ENCODE measurements around the gene ZNF692.
"Not testable (repeated sequence)": the region's sequence is repeated elsewhere in the genome, so short reads cannot be mapped to it uniquely, and the experiment has no call there.

Gene ZNF692

DNA sequence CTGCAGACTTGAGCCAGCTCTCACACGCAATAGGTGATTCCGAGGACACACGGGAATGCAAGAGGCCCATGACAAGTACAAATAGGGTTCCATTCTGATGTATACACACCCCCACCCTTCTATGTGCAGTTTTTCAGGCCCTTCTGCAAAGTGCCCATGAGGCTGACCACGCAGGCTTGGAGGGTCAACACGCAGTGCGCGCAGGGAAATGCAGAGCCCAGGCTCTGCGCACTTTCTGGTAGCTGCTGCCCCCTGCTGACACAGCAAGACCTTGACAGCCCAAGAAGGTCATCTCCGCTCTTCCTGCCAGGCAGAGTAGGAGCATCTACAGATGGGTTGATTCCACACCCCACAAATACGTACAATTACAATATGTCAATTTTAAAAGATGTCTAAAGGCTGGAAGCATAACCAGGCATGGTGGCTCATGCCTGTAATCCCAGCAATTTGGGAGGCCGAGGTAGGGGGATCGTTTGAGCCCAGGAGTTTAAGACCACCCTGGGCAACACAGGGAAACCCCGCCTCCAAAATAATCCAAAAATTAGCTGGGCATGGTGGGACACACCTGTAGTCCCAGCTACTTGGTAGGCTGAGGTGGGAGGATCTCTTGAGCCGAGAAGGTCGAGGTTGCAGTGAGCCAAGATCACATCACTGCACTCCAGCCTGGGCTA lies 51.7 kb downstream of the ZNF692 start:
- no peak for DNase-seq (ENCODE audit: low read depth)

GRCh38 chr1:248805876-248806275 lies 53.0 kb downstream of the ZNF692 start:
- no peak for DNase-seq (ENCODE audit: low read depth)

GRCh38 chr1:248804771-248805681 lies 53.9 kb downstream of the ZNF692 start:
- no peak for DNase-seq (ENCODE audit: low read depth)

- DNase-seq (ENCODE audit: low read depth) = not testable (repeated sequence)
Measured at GRCh38 chr1:248803501-248803900, 55.4 kb downstream of the ZNF692 start.

DNA sequence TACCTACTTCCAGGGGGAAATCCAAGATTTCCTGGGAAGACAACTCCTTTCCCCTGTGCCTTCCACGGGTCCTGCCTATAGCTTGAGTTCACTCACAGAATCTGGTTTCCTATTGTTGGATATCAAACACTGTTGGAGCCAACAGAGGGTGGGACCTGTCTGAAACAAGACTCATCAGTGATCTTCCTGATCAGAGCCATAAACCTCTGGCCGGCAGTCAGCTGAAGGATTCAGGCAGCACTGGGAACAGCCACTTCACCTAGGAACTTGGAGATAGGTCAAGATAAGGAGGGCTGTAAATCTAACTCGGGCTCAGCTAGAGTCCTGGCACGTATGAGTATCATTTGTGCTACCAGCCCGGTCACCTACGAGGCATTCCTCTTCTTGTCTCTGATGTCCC lies 56.4 kb downstream of the ZNF692 start:
- DNase-seq (ENCODE audit: low read depth) = no peak

- DNase-seq (ENCODE audit: low read depth) = no peak
Measured at GRCh38 chr1:248800459-248800858, 58.4 kb downstream of the ZNF692 start.
